ENCODE data around the gene MAPK8.

DNA sequence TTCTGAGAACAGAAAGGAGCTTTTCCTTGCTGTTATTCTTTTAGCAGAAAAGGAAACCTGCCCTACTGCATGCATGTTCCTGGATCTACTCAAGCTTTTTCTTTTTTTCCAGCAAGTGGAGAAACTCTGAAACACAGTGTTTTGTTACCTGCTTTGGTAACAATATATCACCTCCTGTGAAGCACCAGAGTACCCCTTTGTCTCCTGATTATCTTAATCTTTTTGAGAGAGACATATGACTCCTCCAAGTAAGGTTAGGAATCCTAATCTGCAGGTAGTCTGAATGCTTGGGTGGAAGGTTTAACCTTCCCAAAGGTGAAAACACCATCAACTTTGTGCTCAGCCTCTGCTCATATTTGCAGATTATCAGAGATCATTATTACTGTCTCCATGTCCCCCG, 93.1 kb downstream of the MAPK8 start:
- TF ChIP-seq RAD21 (IDR thresholded peaks at IDR 0.05; ENCODE audit: low read depth) (no peak), TCF12 (IDR thresholded peaks at IDR 0.05; ENCODE audit: low read depth) (no peak), EP300 (IDR thresholded peaks at IDR 0.05; ENCODE audit: borderline replicate concordance) (no peak), YY1 (IDR thresholded peaks at IDR 0.05; ENCODE audit: low read depth) (no peak), CEBPB (IDR thresholded peaks at IDR 0.05) (no peak)
- TF ChIP-seq, protein P1, sequence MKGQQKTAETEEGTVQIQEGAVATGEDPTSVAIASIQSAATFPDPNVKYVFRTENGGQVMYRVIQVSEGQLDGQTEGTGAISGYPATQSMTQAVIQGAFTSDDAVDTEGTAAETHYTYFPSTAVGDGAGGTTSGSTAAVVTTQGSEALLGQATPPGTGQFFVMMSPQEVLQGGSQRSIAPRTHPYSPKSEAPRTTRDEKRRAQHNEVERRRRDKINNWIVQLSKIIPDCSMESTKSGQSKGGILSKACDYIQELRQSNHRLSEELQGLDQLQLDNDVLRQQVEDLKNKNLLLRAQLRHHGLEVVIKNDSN (IDR thresholded peaks at IDR 0.05): no peak
- TF ChIP-seq, protein P2, sequence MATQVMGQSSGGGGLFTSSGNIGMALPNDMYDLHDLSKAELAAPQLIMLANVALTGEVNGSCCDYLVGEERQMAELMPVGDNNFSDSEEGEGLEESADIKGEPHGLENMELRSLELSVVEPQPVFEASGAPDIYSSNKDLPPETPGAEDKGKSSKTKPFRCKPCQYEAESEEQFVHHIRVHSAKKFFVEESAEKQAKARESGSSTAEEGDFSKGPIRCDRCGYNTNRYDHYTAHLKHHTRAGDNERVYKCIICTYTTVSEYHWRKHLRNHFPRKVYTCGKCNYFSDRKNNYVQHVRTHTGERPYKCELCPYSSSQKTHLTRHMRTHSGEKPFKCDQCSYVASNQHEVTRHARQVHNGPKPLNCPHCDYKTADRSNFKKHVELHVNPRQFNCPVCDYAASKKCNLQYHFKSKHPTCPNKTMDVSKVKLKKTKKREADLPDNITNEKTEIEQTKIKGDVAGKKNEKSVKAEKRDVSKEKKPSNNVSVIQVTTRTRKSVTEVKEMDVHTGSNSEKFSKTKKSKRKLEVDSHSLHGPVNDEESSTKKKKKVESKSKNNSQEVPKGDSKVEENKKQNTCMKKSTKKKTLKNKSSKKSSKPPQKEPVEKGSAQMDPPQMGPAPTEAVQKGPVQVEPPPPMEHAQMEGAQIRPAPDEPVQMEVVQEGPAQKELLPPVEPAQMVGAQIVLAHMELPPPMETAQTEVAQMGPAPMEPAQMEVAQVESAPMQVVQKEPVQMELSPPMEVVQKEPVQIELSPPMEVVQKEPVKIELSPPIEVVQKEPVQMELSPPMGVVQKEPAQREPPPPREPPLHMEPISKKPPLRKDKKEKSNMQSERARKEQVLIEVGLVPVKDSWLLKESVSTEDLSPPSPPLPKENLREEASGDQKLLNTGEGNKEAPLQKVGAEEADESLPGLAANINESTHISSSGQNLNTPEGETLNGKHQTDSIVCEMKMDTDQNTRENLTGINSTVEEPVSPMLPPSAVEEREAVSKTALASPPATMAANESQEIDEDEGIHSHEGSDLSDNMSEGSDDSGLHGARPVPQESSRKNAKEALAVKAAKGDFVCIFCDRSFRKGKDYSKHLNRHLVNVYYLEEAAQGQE (IDR thresholded peaks at IDR 0.05; ENCODE audit: low read depth): no peak

Measured in Ishikawa (cell line).